BE2C (cell line): ENCODE results near the gene PRKCH.

Source experiments
- DNase-seq: peaks from one replicate; pipeline ENCODE4 v3.0.0-alpha.2; 2020
- H3K27me3 ChIP-seq: fragments of 250-450 bp; sonication (Bioruptor Pico); 2 replicates; pipeline ENCODE4 v1.5.1; 2020; ENCODE audit warnings: mild to moderate bottlenecking
- H3K36me3 ChIP-seq: fragments of 250-450 bp; sonication (Bioruptor Pico); 2 replicates; pipeline ENCODE4 v1.5.1; 2020; ENCODE audit warnings: mild to moderate bottlenecking
- H3K4me1 ChIP-seq: fragments of 250-450 bp; sonication (Bioruptor Pico); 2 replicates; pipeline ENCODE4 v1.5.1; 2020
- H3K4me3 ChIP-seq: 2 replicates; pipeline ENCODE4 v1.5.1; 2011; ENCODE audit warnings: low read depth, low read length
- H3K9me3 ChIP-seq: fragments of 250-450 bp; sonication (Bioruptor Pico); 2 replicates; pipeline ENCODE4 v1.5.1; 2020
- TF ChIP-seq, protein P1 (sequence below): IDR thresholded peaks from 2 replicates; pipeline ENCODE4 v1.5.1; 2012; ENCODE audit warnings: mild to moderate bottlenecking, low read depth, low read length

PRKCH gene

GRCh38 chr14:61288228-61288627 is 33.2 kb upstream of the PRKCH start:
- peaks cover 12% of the 10 kb centered on the region for H3K27me3 ChIP-seq
- no peak overlapping the region for H3K4me3 ChIP-seq
- TF ChIP-seq, protein P1, sequence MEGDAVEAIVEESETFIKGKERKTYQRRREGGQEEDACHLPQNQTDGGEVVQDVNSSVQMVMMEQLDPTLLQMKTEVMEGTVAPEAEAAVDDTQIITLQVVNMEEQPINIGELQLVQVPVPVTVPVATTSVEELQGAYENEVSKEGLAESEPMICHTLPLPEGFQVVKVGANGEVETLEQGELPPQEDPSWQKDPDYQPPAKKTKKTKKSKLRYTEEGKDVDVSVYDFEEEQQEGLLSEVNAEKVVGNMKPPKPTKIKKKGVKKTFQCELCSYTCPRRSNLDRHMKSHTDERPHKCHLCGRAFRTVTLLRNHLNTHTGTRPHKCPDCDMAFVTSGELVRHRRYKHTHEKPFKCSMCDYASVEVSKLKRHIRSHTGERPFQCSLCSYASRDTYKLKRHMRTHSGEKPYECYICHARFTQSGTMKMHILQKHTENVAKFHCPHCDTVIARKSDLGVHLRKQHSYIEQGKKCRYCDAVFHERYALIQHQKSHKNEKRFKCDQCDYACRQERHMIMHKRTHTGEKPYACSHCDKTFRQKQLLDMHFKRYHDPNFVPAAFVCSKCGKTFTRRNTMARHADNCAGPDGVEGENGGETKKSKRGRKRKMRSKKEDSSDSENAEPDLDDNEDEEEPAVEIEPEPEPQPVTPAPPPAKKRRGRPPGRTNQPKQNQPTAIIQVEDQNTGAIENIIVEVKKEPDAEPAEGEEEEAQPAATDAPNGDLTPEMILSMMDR: no peak
- no peak for DNase-seq
- H3K36me3 ChIP-seq: no peaks in the 10 kb centered on the region
- no peaks in the 10 kb centered on the region for H3K4me1 ChIP-seq
- H3K9me3 ChIP-seq: no peaks in the 10 kb centered on the region

DNA sequence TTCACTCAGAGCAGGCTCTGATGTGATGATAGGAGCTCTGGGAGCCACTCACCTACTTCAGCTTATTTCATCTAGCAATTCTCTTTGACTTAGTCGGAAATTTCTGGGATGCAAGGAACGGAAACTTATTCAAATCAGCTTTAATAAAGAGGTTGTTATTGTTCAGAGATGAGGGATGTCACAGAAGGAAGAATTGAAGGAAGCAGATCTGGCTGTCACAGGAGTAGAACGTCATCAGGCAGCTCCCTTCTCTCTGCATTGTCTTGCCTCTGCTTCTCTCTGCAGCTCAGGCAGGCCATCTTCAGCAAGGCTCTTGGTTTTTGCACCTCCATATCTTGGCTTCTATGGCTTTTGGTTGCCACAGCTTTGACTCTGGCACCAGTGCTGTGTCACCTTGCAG is 32.7 kb upstream of the PRKCH start:
- TF ChIP-seq, protein P1: no peak
- no peak for DNase-seq
- peaks cover 9% of the 10 kb centered on the region for H3K27me3 ChIP-seq
- H3K9me3 ChIP-seq: no peaks in the 10 kb centered on the region
- no peaks in the 10 kb centered on the region for H3K4me1 ChIP-seq
- no peaks in the 10 kb centered on the region for H3K36me3 ChIP-seq
- no peak overlapping the region for H3K4me3 ChIP-seq

DNA sequence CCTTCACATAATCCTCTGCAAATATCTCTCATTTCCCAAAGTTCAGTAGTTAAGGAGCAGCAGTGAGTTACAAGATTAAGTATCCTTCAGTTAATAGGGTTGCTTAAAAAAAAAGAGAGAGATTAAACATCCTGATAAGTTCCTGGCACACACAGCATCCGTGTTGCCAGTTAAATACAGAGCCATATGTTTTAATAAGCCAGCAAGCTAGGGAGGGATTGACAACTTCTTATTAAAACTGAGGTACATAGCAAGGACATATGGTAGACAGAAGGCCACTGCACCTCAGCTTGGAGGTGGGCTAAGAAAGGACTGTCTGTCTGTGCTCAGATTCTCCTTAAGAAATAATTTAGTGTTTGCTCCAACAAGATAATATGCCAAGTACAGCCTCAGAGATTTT is 30.7 kb upstream of the PRKCH start:
- no peaks in the 10 kb centered on the region for H3K36me3 ChIP-seq
- TF ChIP-seq, protein P1: no peak
- no peaks in the 10 kb centered on the region for H3K9me3 ChIP-seq
- no peak for DNase-seq
- H3K4me3 ChIP-seq: no peak overlapping the region
- peaks cover 8% of the 10 kb centered on the region for H3K27me3 ChIP-seq
- no peaks in the 10 kb centered on the region for H3K4me1 ChIP-seq

- Histone ChIP-seq H3K27me3 (peaks cover 8% of the 10 kb centered on the region), H3K36me3 (no peaks in the 10 kb centered on the region), H3K4me1 (no peaks in the 10 kb centered on the region), H3K9me3 (no peaks in the 10 kb centered on the region), H3K4me3 (no peak overlapping the region)
- no peak for DNase-seq
- TF ChIP-seq, protein P1: no peak
Observed at GRCh38 chr14:61296151-61296550, 25.2 kb upstream of the PRKCH start.

DNA sequence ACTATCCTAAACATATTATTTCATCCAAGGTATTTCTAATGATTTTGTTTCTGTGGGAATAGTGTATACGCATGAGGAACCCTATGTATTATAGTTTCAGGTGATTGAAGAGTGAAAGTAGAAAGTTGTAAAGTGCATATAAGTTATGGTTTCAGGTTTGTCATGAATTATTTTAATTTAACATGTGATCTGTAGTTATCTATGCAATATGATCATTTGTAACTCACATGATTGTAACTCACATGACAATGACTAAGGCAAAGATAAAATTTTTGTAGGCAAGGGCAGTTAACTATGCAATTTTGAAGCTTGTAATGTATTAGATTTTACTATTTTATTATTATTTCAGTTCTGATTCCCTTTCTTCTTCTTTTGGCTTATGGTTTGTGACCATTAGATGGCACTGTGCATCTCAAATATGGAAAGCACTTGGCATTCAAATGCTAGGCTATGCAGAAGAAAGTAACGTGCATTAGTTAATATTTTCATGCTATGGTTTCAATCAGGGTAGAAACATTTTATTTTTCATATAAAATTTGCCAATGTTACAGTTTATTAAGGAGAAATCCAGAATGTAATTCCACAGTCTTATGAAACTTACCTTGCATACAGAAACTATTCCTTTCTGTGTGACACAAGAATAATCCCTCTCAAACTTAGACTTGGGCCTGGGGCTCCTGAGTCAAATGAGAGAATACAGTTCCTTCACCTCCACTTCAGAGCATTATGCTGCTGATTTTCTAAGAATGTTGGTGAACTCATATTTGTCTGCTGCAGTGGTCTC is 24.5 kb upstream of the PRKCH start:
- DNase-seq: no peak
- Histone ChIP-seq H3K4me3 (no peak overlapping the region), H3K4me1 (no peaks in the 10 kb centered on the region), H3K36me3 (no peaks in the 10 kb centered on the region), H3K9me3 (no peaks in the 10 kb centered on the region), H3K27me3 (peaks cover 8% of the 10 kb centered on the region)
- TF ChIP-seq, protein P1: peak; percentile 74

- Histone ChIP-seq H3K36me3 (no peaks in the 10 kb centered on the region), H3K27me3 (peaks cover 8% of the 10 kb centered on the region)
Observed at GRCh38 chr14:61297581-61297980, 23.8 kb upstream of the PRKCH start.

More at GRCh38 chr14:61297581-61297980, 23.8 kb upstream of the PRKCH start:
- DNase-seq: no peak
- Histone ChIP-seq H3K4me1 (no peaks in the 10 kb centered on the region), H3K4me3 (no peak overlapping the region), H3K9me3 (no peaks in the 10 kb centered on the region)
- TF ChIP-seq, protein P1: no peak
